Activated CD8-positive, alpha-beta memory T cell treated with anti-CD3 and anti-CD28 coated beads, Interleukin-2, amount 50 U/mL, for 4 hours (primary cell): ENCODE measurements around the gene NPL.
A peak's percentile ranks its signal among the peaks of the same experiment; 100 is the strongest.

Experiments
- DNase-seq: peaks from one replicate; pipeline ENCODE4 v3.0.0-alpha.2; 2020

The NPL gene, protein sequence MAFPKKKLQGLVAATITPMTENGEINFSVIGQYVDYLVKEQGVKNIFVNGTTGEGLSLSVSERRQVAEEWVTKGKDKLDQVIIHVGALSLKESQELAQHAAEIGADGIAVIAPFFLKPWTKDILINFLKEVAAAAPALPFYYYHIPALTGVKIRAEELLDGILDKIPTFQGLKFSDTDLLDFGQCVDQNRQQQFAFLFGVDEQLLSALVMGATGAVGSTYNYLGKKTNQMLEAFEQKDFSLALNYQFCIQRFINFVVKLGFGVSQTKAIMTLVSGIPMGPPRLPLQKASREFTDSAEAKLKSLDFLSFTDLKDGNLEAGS

DNA sequence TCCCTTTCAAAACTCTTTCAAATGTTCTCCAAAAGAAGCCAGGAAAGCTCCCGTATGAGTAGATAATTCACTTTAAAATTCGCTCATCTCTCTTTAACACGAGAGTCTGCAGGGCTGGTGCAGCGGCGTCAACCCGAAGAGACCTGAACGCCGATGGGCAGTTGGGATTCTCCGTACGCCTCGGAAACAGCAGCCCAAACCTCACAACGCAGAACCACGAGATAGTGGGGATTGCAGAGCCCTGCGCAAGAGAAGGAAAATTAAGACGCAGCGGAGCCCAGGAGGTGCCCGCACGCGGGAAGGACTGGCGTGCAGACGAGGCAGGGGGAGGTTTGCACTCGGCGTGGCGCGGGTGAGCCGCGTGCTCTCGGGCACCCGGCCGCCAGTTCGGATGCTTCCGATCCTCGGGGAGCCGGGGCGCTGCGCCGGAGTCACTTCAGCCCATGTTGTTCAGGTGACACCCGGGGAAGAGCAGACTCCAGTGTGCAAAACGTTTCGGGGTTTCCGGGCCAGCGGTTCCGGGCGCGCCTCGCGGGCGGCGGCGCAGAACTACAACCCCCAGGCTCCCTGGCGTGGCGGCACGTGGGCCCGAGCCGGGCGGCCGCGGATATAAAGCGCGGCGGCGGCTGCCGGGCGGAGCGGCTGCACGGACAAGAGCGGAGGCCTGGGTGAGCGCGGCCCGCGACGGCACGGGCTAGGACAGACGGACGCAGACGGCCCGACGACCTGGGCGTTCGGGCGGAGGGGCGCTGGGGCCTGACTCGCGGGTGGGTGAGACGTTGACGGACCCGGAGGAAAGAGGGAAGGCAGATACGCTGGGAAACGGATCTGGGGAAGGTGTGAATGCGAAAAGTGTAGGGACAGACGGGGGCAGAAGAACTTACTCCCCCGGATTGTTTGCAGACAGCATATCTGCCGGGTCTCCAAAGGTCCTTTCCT lies at the start of gene NPL:
TSS of gene NPL (plus strand) at position 636 of the 939 bp plus-strand sequence. CDS start 4,599 bp downstream, outside the sequence.
- peak; percentile 88 for DNase-seq

DNA sequence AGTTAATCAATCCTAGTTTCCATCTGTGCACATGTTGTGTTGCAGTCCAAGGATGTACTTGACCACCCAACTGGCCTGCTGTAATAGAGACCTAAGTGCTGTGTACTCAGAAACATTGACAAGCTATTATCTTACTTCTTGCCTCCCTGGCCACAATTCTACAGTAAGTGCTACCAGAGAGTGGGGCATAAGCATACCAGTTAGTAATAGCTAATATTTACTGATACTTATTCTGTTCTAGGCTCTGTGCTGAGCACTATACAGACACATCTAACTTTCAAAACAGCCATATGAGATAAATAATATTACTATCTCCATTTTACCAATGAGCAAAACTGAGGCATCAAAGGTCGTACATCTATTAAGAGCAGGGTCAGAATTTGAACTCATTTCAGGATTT lies 49.5 kb upstream of the NPL start:
- no peak for DNase-seq

- DNase-seq: no peak
Measured at GRCh38 chr1:182742780-182743179, 46.8 kb upstream of the NPL start.

GRCh38 chr1:182752077-182752988 lies 37.2 kb upstream of the NPL start:
- no peak for DNase-seq

DNA sequence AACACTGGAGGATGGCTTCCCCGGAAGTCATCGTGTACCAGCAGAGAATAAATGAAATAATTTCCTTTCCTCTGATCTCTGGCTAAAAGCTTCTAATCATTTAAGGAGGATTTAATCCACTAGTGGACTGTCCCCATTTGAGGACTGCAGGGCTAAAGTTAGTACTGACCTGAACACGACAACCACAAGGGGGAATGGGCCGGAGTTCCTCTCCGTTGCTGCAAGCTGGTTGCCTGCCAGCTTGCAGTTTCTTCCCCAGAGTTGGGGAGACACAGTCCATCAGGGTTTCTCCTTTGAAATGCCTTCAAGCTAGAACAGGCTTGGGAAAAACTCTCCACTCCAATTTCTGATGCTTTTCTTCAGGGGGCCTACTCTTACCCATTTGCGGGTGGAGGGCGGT lies 35.5 kb upstream of the NPL start:
- DNase-seq: no peak

DNA sequence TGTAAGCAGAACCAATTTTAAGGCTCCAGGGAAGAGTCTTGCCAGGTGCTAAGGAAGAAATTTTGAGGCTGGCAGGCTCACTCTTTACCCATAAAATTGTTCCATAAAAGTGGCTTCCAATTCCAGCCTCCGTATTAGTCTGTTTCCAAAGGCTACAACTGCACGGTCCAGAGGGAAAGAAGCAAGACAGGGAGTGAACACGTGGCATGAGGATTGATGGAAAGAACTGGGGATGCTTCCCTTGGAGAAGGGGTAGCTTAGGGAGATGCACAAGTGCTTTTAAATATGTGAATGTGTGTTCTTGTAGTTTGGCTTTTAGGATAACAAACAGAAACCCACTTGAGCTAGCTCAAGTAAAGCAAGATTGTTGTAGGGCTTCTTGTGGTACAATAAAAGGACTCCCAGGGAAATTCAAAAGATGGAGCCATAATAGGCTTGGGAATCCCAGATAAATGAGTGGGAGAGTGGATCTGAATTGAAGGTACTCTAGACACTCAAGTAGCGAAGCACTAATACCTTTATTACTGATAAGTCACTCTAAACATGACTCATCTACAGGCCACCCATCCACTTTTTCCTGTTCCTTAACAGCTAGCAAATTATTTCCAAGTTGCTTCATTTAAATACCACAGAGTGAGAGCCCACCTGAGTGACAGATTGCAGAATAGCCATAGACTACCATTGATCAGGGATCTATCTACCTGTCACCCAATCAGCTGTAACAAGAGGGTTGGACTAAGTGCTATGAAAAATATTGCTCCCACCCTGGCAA lies 34.8 kb upstream of the NPL start:
- no peak for DNase-seq

DNA sequence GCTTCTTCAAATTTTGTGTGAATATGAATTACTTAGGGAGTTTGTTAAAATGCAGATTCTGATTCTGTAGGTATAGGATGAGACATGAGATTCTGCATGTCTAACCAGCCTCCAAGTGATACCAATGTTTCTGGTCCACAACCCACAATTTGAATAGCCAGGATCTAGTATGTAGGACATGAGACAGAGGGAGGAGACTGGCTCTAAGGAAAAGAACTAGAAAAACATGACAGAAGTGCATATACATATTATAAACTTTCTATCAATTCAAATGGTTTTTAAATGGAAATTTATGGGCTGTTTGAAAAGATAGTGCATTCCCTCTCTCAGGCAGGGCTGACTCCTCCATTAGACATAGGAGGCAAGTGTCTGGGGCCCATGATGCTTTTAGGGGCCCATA lies 33.9 kb upstream of the NPL start:
- no peak for DNase-seq

GRCh38 chr1:182756423-182756822 lies 33.1 kb upstream of the NPL start:
- no peak for DNase-seq

GRCh38 chr1:182761396-182762395 lies 27.9 kb upstream of the NPL start:
- DNase-seq: no peak

DNA sequence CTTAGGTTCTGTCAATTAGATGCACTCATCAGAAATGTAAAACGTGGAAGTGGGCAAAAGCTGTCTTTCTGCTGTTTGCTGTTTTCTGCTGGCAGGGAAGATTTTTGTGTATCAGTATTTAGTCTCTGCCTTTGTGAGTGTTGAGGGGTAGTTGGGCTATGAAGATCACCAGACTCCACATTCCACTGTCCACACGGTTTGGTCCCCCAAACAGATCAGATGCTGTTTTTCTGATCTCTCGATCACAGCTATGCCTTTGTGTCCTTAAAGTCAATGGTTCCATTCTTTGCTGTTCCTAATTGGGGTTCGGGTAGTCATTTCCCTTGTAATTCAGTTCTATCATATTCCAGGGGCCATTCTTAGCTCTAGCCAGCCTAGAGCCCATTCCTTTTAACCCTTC lies 27.0 kb upstream of the NPL start:
- no peak for DNase-seq

GRCh38 chr1:182764029-182764727 lies 25.4 kb upstream of the NPL start:
- DNase-seq: no peak

DNA sequence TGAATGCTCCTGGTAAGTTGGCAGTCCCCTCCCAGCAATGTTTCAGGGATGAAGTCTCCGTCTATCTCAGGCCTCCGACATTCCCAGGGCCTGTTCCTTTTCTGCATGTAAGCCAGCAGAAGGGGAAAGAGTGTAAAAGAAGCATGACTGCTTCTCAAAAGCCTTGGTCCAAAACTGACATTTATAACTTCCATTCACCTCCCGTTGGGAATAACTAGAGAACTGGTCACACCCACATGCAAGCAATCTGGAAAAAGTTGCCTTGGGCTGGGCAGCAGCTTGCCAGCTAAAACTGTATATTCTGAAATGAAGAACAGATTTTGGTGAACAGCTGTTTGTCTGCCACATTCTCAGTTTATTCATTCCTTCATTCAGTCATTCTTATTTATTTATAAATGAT lies 24.2 kb upstream of the NPL start:
- no peak for DNase-seq

DNA sequence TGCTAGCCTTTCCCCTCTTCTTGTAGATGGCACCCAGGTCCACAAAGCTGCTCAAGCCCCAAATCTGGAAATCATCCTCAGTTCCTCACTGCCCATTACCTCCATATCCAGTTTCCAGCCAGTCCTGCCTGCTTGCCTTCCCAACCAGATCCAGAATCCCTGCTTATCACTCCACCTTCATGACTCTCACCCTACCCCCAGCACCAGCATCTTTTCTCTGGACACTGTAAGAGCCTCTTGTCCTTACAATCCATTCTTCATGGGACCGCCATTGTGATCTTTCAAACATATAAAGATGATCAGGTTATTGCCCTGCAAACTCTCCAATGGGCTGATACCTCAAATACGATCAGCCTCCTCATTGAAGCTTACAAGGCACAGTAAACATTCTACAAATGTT lies 23.5 kb upstream of the NPL start:
- DNase-seq: no peak

DNA sequence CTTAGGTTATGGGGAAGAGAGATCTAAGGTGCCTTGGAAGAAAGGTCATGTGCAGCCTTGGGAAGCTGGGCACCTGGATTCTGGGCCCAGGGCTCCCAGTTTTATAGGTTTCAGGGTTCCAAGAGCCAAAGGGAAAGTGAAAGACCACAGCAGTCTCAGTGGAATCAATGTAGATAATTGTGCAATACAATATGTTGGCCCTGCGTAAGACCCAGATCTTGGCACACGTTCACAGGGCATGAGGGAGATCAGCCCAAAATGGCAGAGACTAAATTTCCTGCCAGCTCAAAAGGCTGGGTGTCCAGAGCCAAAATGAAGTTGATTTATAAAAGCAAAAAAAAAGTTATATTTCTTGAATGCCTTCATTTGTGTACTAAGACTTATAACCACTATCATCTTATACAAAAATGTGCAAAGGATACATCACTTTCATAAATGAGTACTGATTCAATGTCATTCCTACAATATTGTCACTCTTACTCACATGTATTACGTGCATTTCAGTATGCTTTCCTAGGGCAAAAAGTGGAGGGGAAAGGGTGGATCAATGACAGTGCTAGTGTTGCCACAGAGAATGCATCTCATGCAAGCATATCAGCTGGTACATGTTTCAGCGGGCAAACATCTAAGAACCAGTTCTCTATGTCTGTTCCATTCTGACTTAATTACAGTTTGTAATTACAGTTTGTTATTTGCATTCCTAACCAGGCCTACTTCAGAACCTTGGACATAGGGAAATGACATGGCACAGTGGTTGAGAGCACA lies 22.5 kb upstream of the NPL start:
- no peak for DNase-seq

- DNase-seq: no peak
Measured at GRCh38 chr1:182768963-182769362, 20.6 kb upstream of the NPL start.

DNA sequence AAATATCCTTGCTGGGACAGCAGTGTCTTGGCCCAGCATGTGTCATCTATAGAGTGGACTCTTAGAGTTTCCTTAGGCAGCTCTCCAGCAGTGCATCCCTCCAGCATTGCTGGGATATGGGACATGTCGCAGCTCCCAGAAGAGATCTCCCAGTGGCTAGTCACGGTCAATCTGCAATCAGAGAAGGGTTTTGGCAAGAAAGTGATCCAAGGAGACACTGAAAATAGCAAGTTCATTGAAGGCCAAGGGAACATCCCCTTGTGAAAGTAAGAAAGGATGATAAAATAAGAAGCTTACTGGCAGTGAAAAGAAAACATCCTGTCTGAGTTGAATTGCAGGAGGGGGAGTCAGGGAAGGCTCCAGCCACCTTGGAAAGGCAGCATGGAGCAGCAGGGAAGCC lies 19.3 kb upstream of the NPL start:
- DNase-seq: no peak

DNA sequence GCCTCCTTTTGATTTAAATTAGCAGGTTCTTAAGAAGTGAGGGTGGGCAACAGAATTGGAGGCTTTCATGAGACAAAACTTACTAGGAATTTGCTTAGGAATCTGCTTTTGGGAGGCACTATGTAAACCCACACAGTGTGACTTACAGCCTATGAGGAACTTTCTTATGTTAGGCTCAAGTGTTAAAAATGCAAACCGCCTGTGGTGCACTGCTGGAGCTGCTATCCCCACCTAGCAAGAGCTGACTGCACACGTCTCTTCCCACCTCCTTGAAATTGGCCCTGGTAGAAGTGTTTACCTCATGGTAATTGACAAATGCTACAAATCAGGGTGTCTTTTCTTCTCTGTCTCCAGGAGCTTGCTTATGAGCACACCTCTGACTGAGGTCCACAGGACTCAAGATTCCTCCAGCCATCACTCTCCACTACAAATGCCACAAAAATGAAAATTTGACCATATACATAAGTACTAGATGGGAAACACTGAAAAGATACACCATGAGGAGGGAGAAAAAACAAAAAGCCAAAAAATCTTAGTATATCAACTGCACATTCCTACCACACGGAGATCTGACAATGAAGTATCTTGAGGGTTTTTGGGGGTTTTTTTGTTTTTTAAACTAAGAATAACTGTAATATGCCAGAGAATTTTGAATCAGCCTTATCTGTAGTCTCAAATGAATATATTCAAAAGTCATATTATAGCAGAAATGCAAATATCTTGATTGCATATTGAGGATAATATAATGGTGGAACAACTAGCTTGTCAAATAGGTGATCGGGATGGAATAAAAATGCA lies 18.2 kb upstream of the NPL start:
- no peak for DNase-seq

- DNase-seq: no peak
Measured at GRCh38 chr1:182777386-182777785, 12.2 kb upstream of the NPL start.

DNA sequence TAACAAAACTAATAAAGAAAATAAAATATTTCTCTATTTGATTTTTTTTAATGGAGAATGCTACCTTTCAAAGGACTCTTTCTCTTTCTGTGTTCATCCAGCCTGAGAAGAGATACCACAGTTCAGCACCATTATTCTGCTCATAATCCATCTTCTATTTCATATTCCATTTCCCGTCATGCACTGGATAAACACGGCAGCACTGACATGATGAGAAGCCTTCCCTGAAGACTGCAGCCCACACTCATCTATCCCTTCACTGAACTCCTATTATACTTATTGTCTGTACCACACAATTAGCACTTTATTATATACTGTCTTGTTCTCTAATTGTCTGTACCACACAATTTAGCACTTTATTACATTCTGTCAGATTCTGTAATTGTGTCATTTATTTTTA lies 10.7 kb upstream of the NPL start:
- DNase-seq: no peak
